ENCODE results near the gene GALR3. TPM values are rescaled to one million over a fixed set of nuclear protein-coding genes. Genes with fewer than 3 reads are reported as not detected.
"Not testable (repeated sequence)": the region's sequence is repeated elsewhere in the genome, so short reads cannot be mapped to it uniquely, and the experiment has no call there.

Gene GALR3
- total RNA-seq, 4 donors from 2014 or later, result not detected

GRCh38 chr22:37796079-37796478 is 27.1 kb upstream of the GALR3 start:
- Histone ChIP-seq H3K4me3 (no peak overlapping the region), H3K4me1 (no peaks in the 10 kb centered on the region), H3K27ac (no peak overlapping the region), H3K36me3 (no peaks in the 10 kb centered on the region), H3K9me3 (no peaks in the 10 kb centered on the region), H3K27me3 (no peaks in the 10 kb centered on the region)
- no peak for DNase-seq
- TF ChIP-seq POLR2A (IDR thresholded peaks at IDR 0.05) (no peak), CTCF (IDR thresholded peaks at IDR 0.05 in 4 of 5, conservative IDR thresholded peaks at IDR 0.05 in 1 of 5) (no peak)
- no peak for ATAC-seq
- intact Hi-C loops (cut with DNase I; ENCODE audit: low total_unique reads) (no loop called here), in situ Hi-C loops (cut with MboI; ENCODE audit: low sequenced_read_pairs in 4 of 4) (loop anchor here in 1 of 4 donors (25.0 kb wide), 1 partner anchor 159 kb away; the partner anchor contains the start of gene SH3BP1)

- ATAC-seq; H3K27me3 ChIP-seq; H3K9me3 ChIP-seq; H3K27ac ChIP-seq; H3K4me1 ChIP-seq; intact Hi-C loops (cut with DNase I; ENCODE audit: low total_unique reads); H3K4me3 ChIP-seq; H3K36me3 ChIP-seq; DNase-seq: not testable (repeated sequence)
- in situ Hi-C loops (cut with MboI; ENCODE audit: low sequenced_read_pairs in 4 of 4), result loop anchor here in 1 of 4 donors (25.0 kb wide), 1 partner anchor 160 kb away; the partner anchor contains the start of gene SH3BP1
Observed at GRCh38 chr22:37797259-37797658, 25.9 kb upstream of the GALR3 start.

- H3K9me3 ChIP-seq, result no peaks in the 10 kb centered on the region
- peaks cover 0 to 10% of the 10 kb centered on the region in 2 donors for H3K4me1 ChIP-seq
- H3K27ac ChIP-seq, result no peak overlapping the region
- DNase-seq (no peak), ATAC-seq (no peak)
- no peaks in the 10 kb centered on the region for H3K27me3 ChIP-seq
- in situ Hi-C loops (cut with MboI; ENCODE audit: low sequenced_read_pairs in 4 of 4) (loop anchor here in 1 of 4 donors (25.0 kb wide), 1 partner anchor 161 kb away; the partner anchor contains the start of gene SH3BP1), intact Hi-C loops (cut with DNase I; ENCODE audit: low total_unique reads) (no loop called here)
- H3K36me3 ChIP-seq, result no peaks in the 10 kb centered on the region
- H3K4me3 ChIP-seq, result no peak overlapping the region
- TF ChIP-seq POLR2A (IDR thresholded peaks at IDR 0.05), result no peak
- TF ChIP-seq CTCF (IDR thresholded peaks at IDR 0.05 in 4 of 5, conservative IDR thresholded peaks at IDR 0.05 in 1 of 5), result no peak
Observed at GRCh38 chr22:37797874-37798500, 25.2 kb upstream of the GALR3 start.

- in situ Hi-C loops (cut with MboI; ENCODE audit: low sequenced_read_pairs in 4 of 4), result loop anchor here in 2 of 4 donors (25.0 kb wide), 2 partner anchors 162 to 163 kb away; partner anchors contain the start of genes C22orf23 (in 1 of the 2), POLR2F (in 1 of the 2) and SH3BP1 (in 1 of the 2)
- H3K9me3 ChIP-seq; DNase-seq; H3K27me3 ChIP-seq; ATAC-seq; intact Hi-C loops (cut with DNase I; ENCODE audit: low total_unique reads); H3K27ac ChIP-seq; H3K4me3 ChIP-seq; H3K36me3 ChIP-seq: not testable (repeated sequence)
- peaks cover 0 to 12% of the 10 kb centered on the region in 2 donors for H3K4me1 ChIP-seq
Observed at GRCh38 chr22:37799979-37800378, 23.2 kb upstream of the GALR3 start.

GRCh38 chr22:37801946-37802309 is 21.3 kb upstream of the GALR3 start:
- H3K4me3 ChIP-seq, result peak overlapping the region; percentile 60 to 75 (median 70)
- ATAC-seq (no peak), DNase-seq (no peak)
- no peaks in the 10 kb centered on the region for H3K36me3 ChIP-seq
- peak overlapping the region in 1 of 4 donors; percentile 68 for H3K27ac ChIP-seq
- intact Hi-C loops (cut with DNase I; ENCODE audit: low total_unique reads) (no loop called here), in situ Hi-C loops (cut with MboI; ENCODE audit: low sequenced_read_pairs in 4 of 4) (loop anchor here in 1 of 4 donors (25.0 kb wide), 1 partner anchor 160 kb away; the partner anchor contains the start of genes C22orf23 and POLR2F)
- H3K27me3 ChIP-seq, result no peaks in the 10 kb centered on the region
- H3K4me1 ChIP-seq, result peaks cover 10 to 12% of the 10 kb centered on the region in 2 donors
- no peaks in the 10 kb centered on the region for H3K9me3 ChIP-seq
- TF ChIP-seq CTCF (IDR thresholded peaks at IDR 0.05 in 4 of 5, conservative IDR thresholded peaks at IDR 0.05 in 1 of 5) (no peak), POLR2A (IDR thresholded peaks at IDR 0.05) (no peak)

All from gastrocnemius medialis (tissue), 4 donors.